GOT3 (cell line): ENCODE results near the gene CMIP.

Experiments used
- DNase-seq: peaks from one replicate; lab custom pipeline; 2025; ENCODE audit warnings: mixed read lengths; lab: John Stamatoyannopoulos, UW

Gene CMIP

GRCh38 chr16:81535679-81536360 lies 91.2 kb downstream of the CMIP start:
- DNase-seq, result no peak

GRCh38 chr16:81536648-81537047 lies 92.0 kb downstream of the CMIP start:
- DNase-seq, result no peak

- DNase-seq, result no peak
Measured at GRCh38 chr16:81537721-81538561, 93.3 kb downstream of the CMIP start.

- DNase-seq, result no peak
Measured at GRCh38 chr16:81539009-81539758, 94.6 kb downstream of the CMIP start.

GRCh38 chr16:81539759-81540472 lies 95.3 kb downstream of the CMIP start:
- no peak for DNase-seq

- DNase-seq, result no peak
Measured at GRCh38 chr16:81541314-81541713, 96.7 kb downstream of the CMIP start.

- no peak for DNase-seq
Measured at GRCh38 chr16:81542609-81543570, 98.3 kb downstream of the CMIP start.

- DNase-seq, result no peak
Measured at GRCh38 chr16:81543571-81543970, 99.0 kb downstream of the CMIP start.

- no peak for DNase-seq
Measured at GRCh38 chr16:81544261-81544660, 99.7 kb downstream of the CMIP start.

GRCh38 chr16:81544700-81545271 lies 100.2 kb downstream of the CMIP start:
- DNase-seq, result no peak

- DNase-seq, result no peak
Measured at GRCh38 chr16:81545470-81546250, 101.1 kb downstream of the CMIP start.

- no peak for DNase-seq
Measured at GRCh38 chr16:81546781-81547180, 102.2 kb downstream of the CMIP start.

GRCh38 chr16:81547194-81547938 lies 102.8 kb downstream of the CMIP start:
- no peak for DNase-seq

GRCh38 chr16:81547939-81548216 lies 103.3 kb downstream of the CMIP start:
- DNase-seq, result no peak

- no peak for DNase-seq
Measured at GRCh38 chr16:81548551-81548875, 103.9 kb downstream of the CMIP start.

GRCh38 chr16:81548876-81549546 lies 104.4 kb downstream of the CMIP start:
- DNase-seq, result no peak

GRCh38 chr16:81549547-81550431 lies 105.2 kb downstream of the CMIP start:
- no peak for DNase-seq

GRCh38 chr16:81550432-81550808 lies 105.8 kb downstream of the CMIP start:
- no peak for DNase-seq
